Vagina (tissue), 2 donors: ENCODE results near the gene ETS2.

Source experiments
- POLR2A ChIP-seq, 2 donors: fragments of 450-650 bp; IDR thresholded peaks; one replicate each; pipeline ENCODE4 v1.6.1; 2017; ENCODE audit warnings: antibody characterized with exemption in 2 of 2, mild to moderate bottlenecking in 2 of 2, moderate library complexity in 2 of 2
- POLR2AphosphoS5 ChIP-seq, 2 donors: sonication (generic); formaldehyde crosslinking; IDR thresholded peaks; one replicate each; pipeline ENCODE4 v1.9.0; 2017; ENCODE audit warnings: antibody characterized with exemption in 2 of 2, mild to moderate bottlenecking in 2 of 2, low read depth in 1 of 2; ENCODE audit not compliant: insufficient read depth in 1 of 2
- TF ChIP-seq, protein P1 (sequence below), 3 experiments: fragments of 450-650 bp in 2 of 3; fragments of 200-600 bp in 1 of 3; sonication (generic) in 1 of 3; IDR thresholded peaks; one replicate each; pipeline ENCODE4 v1.5.1; 2017 to 2019; ENCODE audit warnings: antibody characterized with exemption in 3 of 3, mild to moderate bottlenecking in 2 of 3, moderate library complexity in 2 of 3

GRCh38 chr21:38780879-38781278 is 24.9 kb upstream of the ETS2 start:
- TF ChIP-seq, protein P1, sequence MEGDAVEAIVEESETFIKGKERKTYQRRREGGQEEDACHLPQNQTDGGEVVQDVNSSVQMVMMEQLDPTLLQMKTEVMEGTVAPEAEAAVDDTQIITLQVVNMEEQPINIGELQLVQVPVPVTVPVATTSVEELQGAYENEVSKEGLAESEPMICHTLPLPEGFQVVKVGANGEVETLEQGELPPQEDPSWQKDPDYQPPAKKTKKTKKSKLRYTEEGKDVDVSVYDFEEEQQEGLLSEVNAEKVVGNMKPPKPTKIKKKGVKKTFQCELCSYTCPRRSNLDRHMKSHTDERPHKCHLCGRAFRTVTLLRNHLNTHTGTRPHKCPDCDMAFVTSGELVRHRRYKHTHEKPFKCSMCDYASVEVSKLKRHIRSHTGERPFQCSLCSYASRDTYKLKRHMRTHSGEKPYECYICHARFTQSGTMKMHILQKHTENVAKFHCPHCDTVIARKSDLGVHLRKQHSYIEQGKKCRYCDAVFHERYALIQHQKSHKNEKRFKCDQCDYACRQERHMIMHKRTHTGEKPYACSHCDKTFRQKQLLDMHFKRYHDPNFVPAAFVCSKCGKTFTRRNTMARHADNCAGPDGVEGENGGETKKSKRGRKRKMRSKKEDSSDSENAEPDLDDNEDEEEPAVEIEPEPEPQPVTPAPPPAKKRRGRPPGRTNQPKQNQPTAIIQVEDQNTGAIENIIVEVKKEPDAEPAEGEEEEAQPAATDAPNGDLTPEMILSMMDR (IDR thresholded peaks at IDR 0.05): no peak
- TF ChIP-seq POLR2AphosphoS5 (IDR thresholded peaks at IDR 0.05; ENCODE audit: insufficient read depth in 1 of 2, low read depth in 1 of 2): no peak
- no peak for TF ChIP-seq POLR2A (IDR thresholded peaks at IDR 0.05)
